ENCODE measurements around the gene CREB3L1. TPM values are rescaled to one million over a fixed set of nuclear protein-coding genes. Genes with fewer than 3 reads are reported as not detected.

CREB3L1 gene
- total RNA-seq, 2 experiments from 2014 or later: 0.12 TPM; not detected in 1

Other genes starting within 250 kb of the CREB3L1 start
- 10 to 100 TPM; 24.8 to 29.7 TPM for gene PHF21A, start 156.2 kb upstream of the CREB3L1 start, total RNA-seq
- gene DGKZ, start 69.8 kb downstream of the CREB3L1 start, total RNA-seq: 100 to 1,000 TPM in 1 of 2 experiments, 10 to 100 TPM in 1; 100.0 to 101 TPM
- 1 to 10 TPM; 3.4 to 3.6 TPM for gene MDK, start 104.0 kb downstream of the CREB3L1 start, total RNA-seq
- under 1 TPM in 1 of 2 experiments, not detected in 1; 0.14 TPM for gene CHRM4, start 114.1 kb downstream of the CREB3L1 start, total RNA-seq

Measured in activated naive CD8-positive, alpha-beta T cell treated with anti-CD3 and anti-CD28 coated beads for 36 hours (primary cell).